T1000 (cell line): ENCODE results near the gene PTBP1.

ENCODE experiments used
- DNase-seq: peaks from one replicate; lab custom pipeline; 2025; ENCODE audit warnings: mixed read lengths; lab: John Stamatoyannopoulos, UW

Gene PTBP1

GRCh38 chr19:796692-797527, at the start of gene PTBP1:
TSS of gene PTBP1 (plus strand) at chr19:797452. CDS start at chr19:797498, 46 bp downstream.
- peak; percentile 100 for DNase-seq

GRCh38 chr19:748274-748598, 49.0 kb upstream of the PTBP1 start:
- no peak for DNase-seq

- DNase-seq = no peak
Measured at GRCh38 chr19:749811-750210, 47.4 kb upstream of the PTBP1 start.

- DNase-seq = no peak
Measured at GRCh38 chr19:750640-751423, 46.4 kb upstream of the PTBP1 start, which contains the start of gene MISP. TSS of gene MISP (plus strand) at chr19:751112. CDS start at chr19:756947, 5,835 bp downstream.

GRCh38 chr19:751501-752341, 45.5 kb upstream of the PTBP1 start:
- peak; percentile 75 for DNase-seq

GRCh38 chr19:752652-753517, 44.4 kb upstream of the PTBP1 start:
- DNase-seq = peak; percentile 80

- no peak for DNase-seq
Measured at GRCh38 chr19:754530-754929, 42.7 kb upstream of the PTBP1 start.

GRCh38 chr19:755063-755462, 42.2 kb upstream of the PTBP1 start:
- no peak for DNase-seq

GRCh38 chr19:756236-756635, 41.0 kb upstream of the PTBP1 start:
- DNase-seq = peak; percentile 71

GRCh38 chr19:756821-757688, 40.2 kb upstream of the PTBP1 start:
- no peak for DNase-seq

GRCh38 chr19:757811-758668, 39.2 kb upstream of the PTBP1 start:
- no peak for DNase-seq

- no peak for DNase-seq
Measured at GRCh38 chr19:763181-763580, 34.1 kb upstream of the PTBP1 start.

- no peak for DNase-seq
Measured at GRCh38 chr19:763869-764268, 33.4 kb upstream of the PTBP1 start.

- DNase-seq = no peak
Measured at GRCh38 chr19:764301-764700, 33.0 kb upstream of the PTBP1 start.

GRCh38 chr19:765179-765738, 32.0 kb upstream of the PTBP1 start:
- no peak for DNase-seq

GRCh38 chr19:768424-768823, 28.8 kb upstream of the PTBP1 start:
- DNase-seq = peak; percentile 47

- DNase-seq = no peak
Measured at GRCh38 chr19:769616-770015, 27.6 kb upstream of the PTBP1 start.

- peak; percentile 32 for DNase-seq
Measured at GRCh38 chr19:771332-771785, 25.9 kb upstream of the PTBP1 start.

GRCh38 chr19:772063-772462, 25.2 kb upstream of the PTBP1 start:
- no peak for DNase-seq
